ENCODE measurements around the gene C1QTNF7.

- TF ChIP-seq POLR2A (IDR thresholded peaks at IDR 0.05) (no peak), CTCF (IDR thresholded peaks at IDR 0.05) (no peak), POLR2AphosphoS5 (IDR thresholded peaks at IDR 0.05; ENCODE audit: insufficient read depth in 1 of 2, low read depth in 1 of 2) (no peak)
These were observed 42.3 kb upstream of the C1QTNF7 start for GRCh38 chr4:15385515-15385914.

Data from vagina (tissue), 2 donors.